Breast epithelium (tissue), 3 donors: Measurements from ENCODE around the gene TTC12.
"Not testable (repeated sequence)": the region's sequence is repeated elsewhere in the genome, so short reads cannot be mapped to it uniquely, and the experiment has no call there.

ENCODE experiments used
- POLR2A ChIP-seq: fragments of 450-650 bp; IDR thresholded peaks from one replicate; pipeline ENCODE4 v1.6.1; 2016; ENCODE audit warnings: antibody characterized with exemption, mild to moderate bottlenecking, moderate library complexity
- POLR2AphosphoS5 ChIP-seq, 3 donors: sonication (generic); formaldehyde crosslinking; IDR thresholded peaks; one replicate each; pipeline ENCODE4 v1.6.1; 2017; ENCODE audit warnings: antibody characterized with exemption in 3 of 3

DNA sequence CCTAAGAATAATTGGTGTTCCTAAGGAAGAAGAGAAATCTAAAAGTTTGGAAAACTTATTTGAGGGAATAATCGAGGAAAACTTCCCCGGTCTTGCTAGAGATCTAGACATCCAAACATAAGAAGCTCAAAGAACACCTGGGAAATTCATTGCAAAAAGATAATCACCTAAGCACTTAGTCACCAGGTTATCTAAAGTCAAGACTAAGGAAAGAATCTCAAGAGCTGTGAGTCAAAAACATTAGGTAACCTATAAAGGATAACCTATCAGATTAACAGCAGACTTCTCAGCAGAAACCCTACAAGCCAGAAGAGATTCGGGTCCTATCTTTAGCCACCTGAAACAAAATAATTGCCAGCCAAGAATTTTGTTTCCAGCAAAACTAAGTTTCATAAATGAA, 15.9 kb upstream of the TTC12 start:
- not testable (repeated sequence) for TF ChIP-seq POLR2AphosphoS5 (IDR thresholded peaks at IDR 0.05); POLR2A
